A673 (cell line): ENCODE results near the gene VWA8. TPM values are rescaled to one million over a fixed set of nuclear protein-coding genes. Genes with fewer than 3 reads are reported as not detected.

Source experiments
- BruUV-seq: library from RNA; stranded (reverse); fragments of 400-500 nt; replicated peaks from 2 replicates; lab custom pipeline; 2021; lab: Mats Ljungman, UMichigan
- CTCF ChIA-PET: fragments of 300-600 bp; sonication (Branson Sonifier 250); formaldehyde crosslinking; loops from one replicate; lab custom pipeline; 2022; ENCODE audit warnings: antibody characterized with exemption; lab: Charles Lee
- POLR2A ChIA-PET: fragments of 300-600 bp; sonication (Branson Sonifier 250); formaldehyde crosslinking; loops from one replicate; lab custom pipeline; 2022; ENCODE audit warnings: antibody characterized with exemption; ENCODE audit not compliant: low non-redundant PET; lab: Charles Lee
- DNase-seq: peaks from one replicate; pipeline ENCODE4 v3.0.0-alpha.2; 2015; ENCODE audit warnings: low spot score
- H3K27ac ChIP-seq: fragments of 200-600 bp; sonication (generic); 2 replicates; pipeline ENCODE4 v1.5.1; 2016; ENCODE audit warnings: mixed run types, low read depth, mild to moderate bottlenecking, mixed read lengths, antibody characterized with exemption, low read length; ENCODE audit not compliant: poor library complexity, severe bottlenecking
- H3K27me3 ChIP-seq: fragments of 200-600 bp; sonication (generic); replicated peaks from 2 replicates; pipeline ENCODE4 v1.6.1; 2017; ENCODE audit warnings: mixed run types, low read depth, mild to moderate bottlenecking, mixed read lengths, antibody characterized with exemption, low read length; ENCODE audit not compliant: insufficient read depth, poor library complexity
- H3K36me3 ChIP-seq: fragments of 200-600 bp; sonication (generic); 2 replicates; pipeline ENCODE4 v1.6.1; 2016; ENCODE audit warnings: mixed run types, mild to moderate bottlenecking, mixed read lengths, antibody characterized with exemption, low read length; ENCODE audit not compliant: insufficient read depth, poor library complexity, severe bottlenecking
- H3K4me1 ChIP-seq: fragments of 200-600 bp; sonication (generic); 2 replicates; pipeline ENCODE4 v1.6.1; 2017; ENCODE audit warnings: mixed run types, mild to moderate bottlenecking, mixed read lengths, antibody characterized with exemption, low read length; ENCODE audit not compliant: insufficient read depth, poor library complexity, severe bottlenecking
- H3K4me3 ChIP-seq: fragments of 200-600 bp; sonication (generic); 2 replicates; pipeline ENCODE4 v1.5.1; 2016; ENCODE audit warnings: low read depth, mixed run types, mild to moderate bottlenecking, mixed read lengths, low read length; ENCODE audit not compliant: poor library complexity, severe bottlenecking
- H3K9me3 ChIP-seq: fragments of 200-600 bp; sonication (generic); 2 replicates; pipeline ENCODE4 v1.6.1; 2016; ENCODE audit warnings: mixed run types, low read depth, mild to moderate bottlenecking, mixed read lengths, antibody characterized with exemption, low read length; ENCODE audit not compliant: poor library complexity, severe bottlenecking
- CTCF ChIP-seq: fragments of 300-800, 200-600 bp; sonication (generic); conservative IDR thresholded peaks from 2 replicates; pipeline ENCODE4 v1.5.1; 2017; ENCODE audit warnings: low read depth, mild to moderate bottlenecking, antibody characterized with exemption, low read length, moderate library complexity, mixed read lengths
- EZH2 ChIP-seq: fragments of 200-600 bp; sonication (generic); IDR thresholded peaks from 2 replicates; pipeline ENCODE4 v1.6.1; 2017; ENCODE audit warnings: borderline replicate concordance, low read depth, mild to moderate bottlenecking, mixed read lengths, antibody characterized with exemption, low read length; ENCODE audit not compliant: poor library complexity, severe bottlenecking
- intact Hi-C: fragments of 100-400 bp; cut with micrococcal nuclease; formaldehyde crosslinking; loops from one replicate; pipeline ENCODE4 v1.10.0; 2022; ENCODE audit not compliant: unreplicated experiment
- total RNA-seq: library from RNA; stranded (reverse); gene quantifications from 2 replicates; pipeline ENCODE4 v1.2.3, GENCODE V29; 2021

VWA8 gene
- total RNA-seq, 1 experiment from 2014 or later: 18.5 TPM

DNA sequence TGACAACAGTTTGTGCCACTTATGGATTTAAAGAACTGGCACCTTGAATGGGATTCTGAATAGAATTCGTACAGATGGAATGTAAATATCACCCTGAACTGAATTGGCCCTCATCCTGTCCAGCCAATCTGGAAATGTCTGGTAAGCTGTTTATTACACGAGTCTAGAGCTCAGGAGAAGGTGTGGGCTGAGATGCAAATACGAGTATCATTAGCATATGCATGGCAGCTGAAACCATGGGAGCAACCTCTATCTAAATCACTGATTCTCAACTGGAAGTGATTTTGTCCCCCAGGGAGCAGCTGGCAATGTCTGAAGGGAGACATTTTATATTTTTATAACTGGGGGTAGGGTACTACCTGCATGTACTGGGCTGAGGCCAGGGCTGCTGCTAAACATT, 15.6 kb upstream of the VWA8 start:
- TF ChIP-seq EZH2 (no peak), CTCF (no peak)
- POLR2A ChIA-PET: no interaction called here
- H3K36me3 ChIP-seq: no peaks in the 10 kb centered on the region
- CTCF ChIA-PET: no interaction called here
- H3K27me3 ChIP-seq: no peaks in the 10 kb centered on the region
- peak; percentile 21 for DNase-seq
- no peak overlapping the region for H3K27ac ChIP-seq
- no peaks in the 10 kb centered on the region for H3K4me1 ChIP-seq
- H3K4me3 ChIP-seq: no peak overlapping the region
- H3K9me3 ChIP-seq: no peaks in the 10 kb centered on the region
- BruUV-seq: no TSS peak
- intact Hi-C loops: no loop called here

DNA sequence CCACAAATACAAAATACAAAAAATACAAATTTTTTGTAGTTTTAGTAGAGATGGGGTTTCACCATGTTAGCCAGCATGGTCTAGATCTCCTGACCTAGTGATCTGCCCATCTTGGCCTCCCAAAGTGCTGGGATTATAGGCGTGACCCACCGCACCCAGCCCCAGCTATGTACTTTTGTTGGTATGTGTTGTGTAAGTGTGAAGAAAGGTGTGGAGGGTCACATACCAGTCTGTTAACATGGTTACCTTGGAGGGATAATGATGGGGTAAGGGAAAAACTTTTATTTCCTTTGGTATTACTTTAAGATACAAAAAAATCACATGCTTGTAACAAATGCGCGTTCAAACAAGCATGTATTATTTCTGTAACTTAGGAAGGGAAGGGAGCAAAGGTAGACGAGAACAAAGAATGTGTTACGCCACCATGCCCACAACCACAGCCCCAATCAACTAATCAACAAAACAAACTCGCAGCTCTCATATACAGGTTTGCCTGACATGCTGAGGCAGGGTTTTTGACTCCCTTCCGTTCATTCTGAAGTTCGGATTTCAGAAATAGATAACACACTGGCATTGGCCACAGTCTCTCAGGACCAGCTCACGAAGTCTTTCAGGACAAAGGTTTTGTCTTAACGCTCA, 13.5 kb upstream of the VWA8 start:
- CTCF ChIA-PET: no interaction called here
- no TSS peak for BruUV-seq
- intact Hi-C loops: no loop called here
- Histone ChIP-seq H3K4me3 (no peak overlapping the region), H3K27ac (no peak overlapping the region), H3K27me3 (no peaks in the 10 kb centered on the region), H3K36me3 (no peaks in the 10 kb centered on the region), H3K4me1 (no peaks in the 10 kb centered on the region), H3K9me3 (no peaks in the 10 kb centered on the region)
- DNase-seq: no peak
- no peak for TF ChIP-seq CTCF
- no peak for TF ChIP-seq EZH2
- POLR2A ChIA-PET: no interaction called here

DNA sequence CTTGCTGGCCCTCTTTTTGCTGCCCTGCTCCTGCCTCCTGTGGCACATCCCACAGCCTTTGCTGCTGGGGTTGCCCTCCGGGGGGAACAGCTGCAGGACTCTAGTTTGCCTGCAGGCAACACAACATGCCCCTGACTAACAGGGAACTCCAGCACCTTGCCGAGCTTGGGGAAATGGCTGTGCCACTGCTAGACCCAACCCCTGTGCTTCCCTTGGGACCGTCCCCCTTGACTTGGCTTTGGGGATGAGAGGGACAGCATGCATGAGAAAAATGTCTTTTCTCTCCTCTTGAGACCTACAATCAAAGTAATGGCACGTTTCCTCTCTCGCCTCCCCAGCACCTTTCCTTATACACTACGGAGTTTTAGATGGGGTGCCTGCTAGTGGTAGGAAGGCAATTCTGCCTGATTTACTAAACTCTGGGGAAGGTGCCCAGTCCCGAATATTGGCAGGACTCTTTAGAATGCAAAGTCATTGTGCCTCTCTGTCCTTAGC, 12.4 kb upstream of the VWA8 start:
- POLR2A ChIA-PET: no interaction called here
- Histone ChIP-seq H3K4me1 (no peaks in the 10 kb centered on the region), H3K9me3 (no peaks in the 10 kb centered on the region), H3K27me3 (no peaks in the 10 kb centered on the region), H3K27ac (no peak overlapping the region), H3K4me3 (no peak overlapping the region), H3K36me3 (no peaks in the 10 kb centered on the region)
- BruUV-seq: no TSS peak
- CTCF ChIA-PET: no interaction called here
- TF ChIP-seq CTCF: 0 out of 2 replicates have a peak, but pooled peaks have one; percentile 10
- TF ChIP-seq EZH2: no peak
- intact Hi-C loops: no loop called here
- DNase-seq: no peak
